K562 treated with DMSO at 1 percent for 48 hours (cell line): ENCODE results near the gene P2RY1. TPM values are rescaled to one million over a fixed set of nuclear protein-coding genes. Genes with fewer than 3 reads are reported as not detected.

Experiments
- total RNA-seq: library from RNA; unstranded; fragments of 300-600 nt; gene quantifications from 2 replicates; pipeline ENCODE4 v1.2.3, GENCODE V29; 2022; ENCODE audit warnings: low replicate concordance; ENCODE audit errors: extremely low read depth

P2RY1 gene, protein sequence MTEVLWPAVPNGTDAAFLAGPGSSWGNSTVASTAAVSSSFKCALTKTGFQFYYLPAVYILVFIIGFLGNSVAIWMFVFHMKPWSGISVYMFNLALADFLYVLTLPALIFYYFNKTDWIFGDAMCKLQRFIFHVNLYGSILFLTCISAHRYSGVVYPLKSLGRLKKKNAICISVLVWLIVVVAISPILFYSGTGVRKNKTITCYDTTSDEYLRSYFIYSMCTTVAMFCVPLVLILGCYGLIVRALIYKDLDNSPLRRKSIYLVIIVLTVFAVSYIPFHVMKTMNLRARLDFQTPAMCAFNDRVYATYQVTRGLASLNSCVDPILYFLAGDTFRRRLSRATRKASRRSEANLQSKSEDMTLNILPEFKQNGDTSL
- not detected in 2 replicates for total RNA-seq

DNA sequence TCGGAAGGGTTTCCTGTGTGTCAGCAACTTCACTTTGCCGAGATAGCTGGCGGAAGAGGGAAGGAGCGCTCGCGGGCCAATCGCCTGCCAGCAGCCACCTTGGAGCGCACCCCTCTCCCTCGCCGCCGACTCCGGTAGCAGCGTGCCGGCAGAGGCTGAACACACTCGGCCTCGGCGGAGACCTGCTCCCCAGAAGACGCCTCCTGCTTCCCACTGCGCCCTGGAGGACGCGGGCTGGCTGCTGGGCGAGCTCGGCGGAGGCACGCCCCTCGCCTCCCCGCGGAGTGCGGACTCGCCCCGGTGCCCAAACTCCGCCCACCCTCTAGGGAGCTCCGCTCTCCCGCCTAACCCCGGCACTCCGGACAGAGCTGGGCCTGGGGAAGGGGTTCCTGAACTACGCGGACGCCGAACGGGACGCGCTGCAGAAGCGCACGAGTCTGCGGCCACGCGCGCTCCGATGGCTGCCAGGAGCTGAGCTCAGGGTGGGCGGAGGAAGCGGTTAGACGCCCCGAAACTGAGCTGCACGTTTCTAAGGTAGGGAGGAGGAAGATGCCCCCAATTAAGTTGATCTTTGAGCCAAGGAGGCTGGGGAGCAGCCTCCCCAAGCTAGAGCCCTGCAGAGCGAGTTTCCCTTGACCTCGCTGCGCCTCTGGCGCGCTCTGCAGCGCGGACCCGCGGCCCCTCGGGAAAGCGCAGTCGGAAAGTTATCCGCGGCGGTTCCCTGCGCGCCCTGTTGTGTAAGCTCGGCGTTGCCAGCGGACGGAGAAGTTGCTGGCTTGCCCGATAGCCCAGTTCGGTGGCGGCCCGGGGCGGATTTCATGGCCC is at the start of gene P2RY1:
TSS of gene P2RY1 (plus strand) at position 356 of the 825 bp plus-strand sequence. CDS start 652 bp downstream, outside the sequence.

